Peyer's patch (tissue), 4 donors: Measurements from ENCODE around the gene ADCY9.

Experiments used
- POLR2A ChIP-seq, 2 donors: fragments of 450-650 bp; IDR thresholded peaks; one replicate each; pipeline ENCODE4 v1.5.1; 2017; ENCODE audit warnings: antibody characterized with exemption in 2 of 2, mild to moderate bottlenecking in 2 of 2, moderate library complexity in 2 of 2
- TF ChIP-seq, protein P1 (sequence below), 6 experiments: fragments of 450-650 bp in 4 of 6; fragments of 200-600 bp in 2 of 6; sonication (generic) in 1 of 6; IDR thresholded peaks; one replicate each; pipeline ENCODE4 v1.5.1; 2017 to 2019; ENCODE audit warnings: antibody characterized with exemption in 6 of 6, mild to moderate bottlenecking in 3 of 6, moderate library complexity in 1 of 6

DNA sequence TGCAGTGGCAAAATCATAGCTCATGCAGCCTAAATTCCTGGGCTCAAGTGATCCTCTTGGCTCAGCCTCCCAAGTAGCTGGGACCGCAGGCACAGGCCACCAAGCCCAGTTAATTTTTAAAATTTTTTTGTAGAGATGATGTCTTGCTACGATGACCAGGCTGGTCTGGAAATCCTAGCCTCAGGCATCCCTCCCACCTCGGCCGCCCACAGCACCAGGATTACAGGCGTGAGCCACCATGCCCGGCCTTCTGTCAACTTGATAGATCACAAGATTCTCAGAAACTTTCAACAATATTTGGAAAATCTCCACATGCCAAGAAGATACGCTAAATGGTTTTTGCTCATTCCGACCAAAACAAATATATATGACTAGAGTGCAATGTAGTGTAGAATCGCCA lies 111.0 kb downstream of the ADCY9 start:
- TF ChIP-seq, protein P1, sequence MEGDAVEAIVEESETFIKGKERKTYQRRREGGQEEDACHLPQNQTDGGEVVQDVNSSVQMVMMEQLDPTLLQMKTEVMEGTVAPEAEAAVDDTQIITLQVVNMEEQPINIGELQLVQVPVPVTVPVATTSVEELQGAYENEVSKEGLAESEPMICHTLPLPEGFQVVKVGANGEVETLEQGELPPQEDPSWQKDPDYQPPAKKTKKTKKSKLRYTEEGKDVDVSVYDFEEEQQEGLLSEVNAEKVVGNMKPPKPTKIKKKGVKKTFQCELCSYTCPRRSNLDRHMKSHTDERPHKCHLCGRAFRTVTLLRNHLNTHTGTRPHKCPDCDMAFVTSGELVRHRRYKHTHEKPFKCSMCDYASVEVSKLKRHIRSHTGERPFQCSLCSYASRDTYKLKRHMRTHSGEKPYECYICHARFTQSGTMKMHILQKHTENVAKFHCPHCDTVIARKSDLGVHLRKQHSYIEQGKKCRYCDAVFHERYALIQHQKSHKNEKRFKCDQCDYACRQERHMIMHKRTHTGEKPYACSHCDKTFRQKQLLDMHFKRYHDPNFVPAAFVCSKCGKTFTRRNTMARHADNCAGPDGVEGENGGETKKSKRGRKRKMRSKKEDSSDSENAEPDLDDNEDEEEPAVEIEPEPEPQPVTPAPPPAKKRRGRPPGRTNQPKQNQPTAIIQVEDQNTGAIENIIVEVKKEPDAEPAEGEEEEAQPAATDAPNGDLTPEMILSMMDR (IDR thresholded peaks at IDR 0.05), result no peak
- TF ChIP-seq POLR2A (IDR thresholded peaks at IDR 0.05), result no peak
